Skeletal muscle satellite cell (primary cell): ENCODE measurements around the gene DEUP1.
"Not testable (repeated sequence)": the region's sequence is repeated elsewhere in the genome, so short reads cannot be mapped to it uniquely, and the experiment has no call there.

Experiments
- H3K27me3 ChIP-seq: 2 replicates; pipeline ENCODE4 v1.7.0; 2013; ENCODE audit warnings: low read length; ENCODE audit not compliant: control insufficient read depth, insufficient read depth
- H3K36me3 ChIP-seq: 2 replicates; pipeline ENCODE4 v1.7.0; 2013; ENCODE audit warnings: mild to moderate bottlenecking, control low read depth, low read length; ENCODE audit not compliant: insufficient read depth
- H3K4me1 ChIP-seq: 2 replicates; pipeline ENCODE4 v1.7.0; 2013; ENCODE audit warnings: low read length; ENCODE audit not compliant: control insufficient read depth, insufficient read depth
- H3K4me2 ChIP-seq: 2 replicates; pipeline ENCODE4 v1.7.0; 2013; ENCODE audit warnings: mild to moderate bottlenecking, low read length
- H3K4me3 ChIP-seq: 2 replicates; pipeline ENCODE4 v1.7.0; 2013; ENCODE audit warnings: low read length
- H3K9ac ChIP-seq: 2 replicates; pipeline ENCODE4 v1.7.0; 2013; ENCODE audit warnings: mild to moderate bottlenecking, low read depth, low read length, moderate library complexity
- H3K9me3 ChIP-seq: replicated peaks from 2 replicates; pipeline ENCODE4 v1.7.0; 2013; ENCODE audit warnings: mild to moderate bottlenecking, control low read depth, low read length

DEUP1 gene

DNA sequence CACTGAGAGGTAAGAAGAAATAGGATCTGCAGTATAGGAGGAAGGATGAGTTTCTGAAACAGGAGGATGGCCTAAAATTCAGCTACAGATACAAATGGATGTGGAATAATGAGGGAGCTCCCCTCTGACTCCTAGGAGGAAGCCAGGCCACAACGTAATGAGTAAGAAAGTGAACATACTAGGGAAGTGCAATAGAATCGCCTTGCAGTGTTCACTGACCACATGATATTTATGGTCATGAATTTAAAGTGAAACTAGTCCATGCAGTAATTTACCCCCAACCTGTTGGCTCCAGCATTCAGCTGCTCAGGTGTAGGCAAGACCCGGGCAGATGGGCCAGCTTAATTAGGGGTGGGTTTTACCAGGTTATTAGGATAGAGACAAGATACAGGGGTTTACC lies 101.7 kb downstream of the DEUP1 start:
- H3K4me1 ChIP-seq = no peaks in the 10 kb centered on the region
- no peaks in the 10 kb centered on the region for H3K27me3 ChIP-seq
- H3K9me3 ChIP-seq = no peaks in the 10 kb centered on the region
- H3K9ac ChIP-seq = no peak overlapping the region
- H3K4me3 ChIP-seq = no peak overlapping the region
- H3K36me3 ChIP-seq = no peaks in the 10 kb centered on the region
- no peak overlapping the region for H3K4me2 ChIP-seq

DNA sequence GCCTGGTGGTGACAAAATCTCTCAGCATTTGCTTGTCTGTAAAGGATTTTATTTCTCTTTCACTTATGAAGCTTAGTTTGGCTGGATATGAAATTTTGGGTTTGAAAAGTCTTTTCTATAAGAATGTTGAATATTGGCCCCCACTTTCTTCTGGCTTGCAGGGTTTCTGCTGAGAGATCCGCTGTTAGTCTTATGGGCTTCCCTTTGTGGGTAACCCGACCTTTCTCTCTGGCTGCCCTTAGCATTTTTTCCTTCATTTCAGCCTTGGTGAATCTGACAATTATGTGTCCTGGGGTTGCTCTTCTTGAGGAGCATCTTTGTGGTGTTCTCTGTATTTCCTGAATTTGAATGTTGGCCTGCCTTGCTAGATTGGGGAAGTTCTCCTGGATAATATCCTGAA lies 112.7 kb downstream of the DEUP1 start:
- H3K36me3 ChIP-seq, H3K4me2 ChIP-seq, H3K4me3 ChIP-seq, H3K27me3 ChIP-seq, H3K9me3 ChIP-seq, H3K9ac ChIP-seq, H3K4me1 ChIP-seq: not testable (repeated sequence)

DNA sequence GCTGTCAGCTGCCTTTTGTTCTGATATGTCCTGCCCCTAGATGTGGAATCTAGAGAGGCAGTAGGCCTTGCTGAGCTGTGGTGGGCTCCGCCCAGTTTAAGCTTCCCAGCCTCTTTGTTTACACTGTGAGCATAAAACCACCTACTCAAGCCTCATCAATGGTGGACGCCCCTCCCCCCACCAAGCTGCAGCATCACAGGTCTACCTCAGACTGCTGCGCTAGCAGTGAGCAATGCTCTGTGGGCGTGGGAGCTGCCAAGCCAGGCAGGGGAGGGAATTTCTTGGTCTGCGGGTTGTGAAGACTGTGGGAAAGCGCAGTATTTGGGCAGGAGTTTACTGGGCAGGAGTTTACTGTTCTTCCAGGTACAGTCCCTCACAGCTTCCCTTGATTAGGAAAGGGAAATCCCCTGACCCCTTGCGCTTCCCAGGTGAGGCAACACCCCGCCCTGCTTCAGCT lies 114.1 kb downstream of the DEUP1 start:
- H3K4me3 ChIP-seq = no peak overlapping the region
- no peaks in the 10 kb centered on the region for H3K9me3 ChIP-seq
- H3K4me2 ChIP-seq = no peak overlapping the region
- no peaks in the 10 kb centered on the region for H3K36me3 ChIP-seq
- no peak overlapping the region for H3K9ac ChIP-seq
- H3K4me1 ChIP-seq = no peaks in the 10 kb centered on the region
- no peaks in the 10 kb centered on the region for H3K27me3 ChIP-seq

DNA sequence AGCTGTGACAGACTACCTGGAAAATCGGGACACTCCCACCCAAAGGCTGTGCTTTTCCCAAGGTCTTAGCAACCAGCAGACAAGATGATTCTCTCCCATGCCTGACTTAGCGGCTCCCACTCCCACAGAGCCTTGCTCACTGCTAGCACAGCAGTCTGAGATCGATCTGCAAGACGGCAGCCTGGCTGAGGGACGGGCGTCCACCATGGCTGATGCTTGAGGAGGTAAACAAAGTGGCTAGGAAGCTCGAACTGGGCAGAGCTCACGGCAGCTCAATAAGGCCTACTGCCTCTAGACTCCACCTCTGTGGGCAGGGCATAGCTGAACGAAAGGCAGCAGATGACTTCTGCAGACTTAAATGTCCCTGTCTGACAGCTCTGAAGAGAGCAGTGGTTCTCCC lies 127.7 kb downstream of the DEUP1 start:
- Histone ChIP-seq H3K4me3 (no peak overlapping the region), H3K36me3 (no peaks in the 10 kb centered on the region), H3K27me3 (no peaks in the 10 kb centered on the region), H3K4me2 (no peak overlapping the region), H3K9me3 (no peaks in the 10 kb centered on the region), H3K4me1 (no peaks in the 10 kb centered on the region), H3K9ac (no peak overlapping the region)

DNA sequence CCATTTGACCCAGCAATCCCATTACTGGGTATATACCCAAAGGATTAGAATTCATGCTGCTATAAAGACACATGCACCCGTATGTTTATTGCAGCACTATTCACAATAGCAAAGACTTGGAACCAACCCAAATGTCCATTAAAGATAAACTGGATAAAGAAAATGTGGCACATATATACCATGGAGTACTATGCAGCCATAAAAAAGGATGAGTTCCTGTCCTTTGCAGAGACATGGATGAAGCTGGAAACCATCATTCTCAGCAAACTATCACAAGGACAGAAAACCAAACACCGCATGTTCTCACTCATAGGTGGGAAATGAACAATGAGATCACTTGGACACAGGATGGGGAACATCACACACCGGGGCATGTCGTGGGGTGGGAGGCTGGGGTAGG lies 133.1 kb downstream of the DEUP1 start:
- H3K9ac ChIP-seq, H3K4me2 ChIP-seq, H3K9me3 ChIP-seq, H3K4me3 ChIP-seq, H3K36me3 ChIP-seq, H3K4me1 ChIP-seq, H3K27me3 ChIP-seq: not testable (repeated sequence)

DNA sequence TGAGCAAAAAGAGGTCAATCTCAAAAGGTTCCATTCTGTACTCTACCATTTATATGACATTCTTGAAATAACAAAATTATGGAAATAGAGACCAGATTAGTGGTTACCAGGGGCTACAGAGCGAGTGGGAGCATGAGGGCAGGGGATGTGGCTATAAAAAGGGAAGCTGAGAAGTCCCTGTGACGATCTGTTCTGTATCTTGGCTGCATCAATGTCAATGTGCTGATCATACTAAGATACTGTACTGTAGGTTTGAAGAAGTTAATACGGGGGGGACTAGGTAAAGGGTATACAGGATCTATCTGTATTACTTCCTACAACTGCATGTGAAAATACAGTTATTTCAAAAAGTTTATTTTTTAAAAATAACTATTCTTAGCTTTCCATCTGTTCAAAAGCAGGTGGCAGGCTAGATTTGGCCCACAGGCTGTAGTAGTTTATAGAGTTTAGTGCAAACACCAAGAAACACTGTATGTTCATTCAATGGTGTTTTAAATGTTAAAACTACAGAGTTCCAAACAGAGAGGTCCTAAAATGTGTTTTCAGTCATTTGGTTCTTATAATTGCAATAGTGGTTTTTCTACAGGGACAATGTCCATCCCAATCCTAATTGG lies 134.5 kb downstream of the DEUP1 start:
- no peak overlapping the region for H3K4me3 ChIP-seq
- H3K4me2 ChIP-seq = no peak overlapping the region
- no peak overlapping the region for H3K9ac ChIP-seq
- H3K9me3 ChIP-seq = no peaks in the 10 kb centered on the region
- no peaks in the 10 kb centered on the region for H3K4me1 ChIP-seq
- no peaks in the 10 kb centered on the region for H3K27me3 ChIP-seq
- H3K36me3 ChIP-seq = no peaks in the 10 kb centered on the region

DNA sequence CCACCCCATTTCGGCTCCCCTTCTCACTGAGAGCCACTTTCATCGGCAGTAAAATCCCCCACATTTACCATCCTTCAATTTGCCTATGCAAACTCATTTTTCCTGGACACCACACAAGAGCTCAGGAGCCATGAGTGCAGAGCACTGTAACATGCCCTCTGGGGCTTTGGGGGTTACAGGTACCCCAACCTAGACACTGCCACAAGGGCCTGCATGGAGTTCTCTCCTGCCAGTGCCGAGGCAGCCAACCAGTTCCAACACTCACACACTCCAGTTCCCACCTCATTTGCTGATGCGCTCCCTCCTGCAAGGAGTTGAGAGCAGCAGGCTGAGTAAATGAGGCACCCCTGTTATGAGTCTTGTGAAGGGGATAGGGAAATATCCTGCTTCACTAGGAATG lies 136.5 kb downstream of the DEUP1 start:
- Histone ChIP-seq H3K36me3 (no peaks in the 10 kb centered on the region), H3K9ac (no peak overlapping the region), H3K4me1 (no peaks in the 10 kb centered on the region), H3K4me2 (no peak overlapping the region), H3K4me3 (no peak overlapping the region), H3K9me3 (no peaks in the 10 kb centered on the region), H3K27me3 (no peaks in the 10 kb centered on the region)

DNA sequence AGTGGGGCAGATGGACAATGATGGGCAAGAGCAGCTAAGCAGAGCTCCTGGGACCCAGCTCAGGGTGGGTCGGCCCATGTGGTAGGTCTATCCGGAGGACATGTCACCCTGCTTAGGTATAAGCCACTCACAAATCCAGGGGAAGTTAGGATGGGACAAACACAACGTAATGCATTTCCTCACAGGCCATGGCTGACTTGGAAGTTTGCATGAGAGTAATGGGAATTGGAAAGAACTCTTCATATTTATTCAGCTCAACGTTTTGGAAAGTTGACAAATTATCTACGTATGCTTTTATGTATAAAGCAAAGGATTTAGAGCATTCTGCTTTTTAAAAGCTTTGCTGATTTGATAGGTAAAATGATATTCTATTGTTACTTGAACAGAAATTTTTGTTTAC lies 137.7 kb downstream of the DEUP1 start:
- H3K4me1 ChIP-seq = no peaks in the 10 kb centered on the region
- no peak overlapping the region for H3K4me3 ChIP-seq
- no peaks in the 10 kb centered on the region for H3K9me3 ChIP-seq
- H3K36me3 ChIP-seq = no peaks in the 10 kb centered on the region
- no peaks in the 10 kb centered on the region for H3K27me3 ChIP-seq
- no peak overlapping the region for H3K4me2 ChIP-seq
- no peak overlapping the region for H3K9ac ChIP-seq

DNA sequence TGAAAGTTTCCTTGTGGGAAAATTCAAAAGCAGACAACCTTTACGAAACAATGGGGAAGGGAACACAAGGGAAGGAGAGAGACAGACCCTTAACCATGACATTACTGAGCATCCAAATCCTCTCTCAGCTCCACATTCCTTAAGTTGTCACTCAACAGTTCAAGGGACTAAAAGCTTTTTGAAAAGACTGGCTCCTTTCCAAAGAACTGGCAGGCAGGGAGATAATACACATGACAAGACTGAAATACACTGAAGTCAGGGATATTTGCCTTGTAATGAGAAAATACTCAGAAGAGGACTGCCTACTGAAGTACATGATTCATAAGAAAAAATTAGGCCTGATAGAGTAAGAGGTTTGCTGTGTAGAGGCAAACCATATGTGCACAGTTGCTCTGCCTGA lies 143.6 kb downstream of the DEUP1 start:
- Histone ChIP-seq H3K4me3 (no peak overlapping the region), H3K9me3 (no peaks in the 10 kb centered on the region), H3K9ac (no peak overlapping the region), H3K36me3 (no peaks in the 10 kb centered on the region), H3K4me1 (no peaks in the 10 kb centered on the region), H3K27me3 (no peaks in the 10 kb centered on the region), H3K4me2 (no peak overlapping the region)

DNA sequence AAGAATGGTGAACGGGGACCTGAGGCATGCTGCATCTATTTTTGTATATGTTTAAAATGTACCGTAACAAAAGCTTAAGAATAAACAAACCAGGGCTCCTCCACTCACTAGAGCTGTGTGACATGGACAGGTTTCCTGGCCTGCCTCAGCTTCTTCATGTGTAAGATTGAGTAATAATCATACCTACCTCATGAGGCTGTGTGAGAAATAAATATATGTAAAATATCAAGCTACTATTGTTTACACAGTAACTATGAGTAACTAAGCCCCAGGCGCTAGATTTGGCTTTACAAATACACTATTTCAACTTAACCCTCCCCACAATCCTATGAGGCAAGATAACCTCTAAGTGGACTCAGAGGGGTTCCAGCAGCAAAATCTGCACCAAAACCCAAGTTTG lies 146.3 kb downstream of the DEUP1 start:
- no peaks in the 10 kb centered on the region for H3K27me3 ChIP-seq
- no peak overlapping the region for H3K4me3 ChIP-seq
- H3K9ac ChIP-seq = no peak overlapping the region
- no peaks in the 10 kb centered on the region for H3K36me3 ChIP-seq
- H3K9me3 ChIP-seq = no peaks in the 10 kb centered on the region
- H3K4me1 ChIP-seq = no peaks in the 10 kb centered on the region
- H3K4me2 ChIP-seq = no peak overlapping the region

DNA sequence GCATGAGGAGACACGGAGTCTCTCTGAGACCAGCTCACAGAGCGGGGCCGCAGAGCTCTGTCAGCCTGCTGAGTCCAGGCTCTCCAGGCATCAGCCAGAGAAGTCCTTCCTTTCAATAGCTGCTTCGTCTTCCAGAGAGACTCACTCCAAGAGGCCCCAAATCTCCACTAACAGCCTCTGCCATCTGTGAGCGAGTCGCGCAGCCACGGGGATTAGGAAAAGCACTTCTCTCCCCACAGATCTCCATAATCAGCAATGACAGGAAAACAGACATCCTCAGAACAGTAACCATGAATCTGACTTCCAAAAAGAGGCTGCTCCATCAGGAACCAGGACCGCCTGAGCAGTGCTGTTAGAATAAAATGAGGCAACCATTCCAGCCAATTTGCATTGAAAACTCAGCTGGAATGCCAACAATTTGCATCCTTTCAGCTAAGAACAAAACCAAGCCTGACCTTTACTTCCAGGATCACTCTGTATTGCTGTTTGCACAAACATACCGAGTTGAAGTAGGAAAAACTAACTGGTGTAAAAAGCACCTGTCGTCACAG lies 147.2 kb downstream of the DEUP1 start:
- H3K4me3 ChIP-seq = no peak overlapping the region
- no peaks in the 10 kb centered on the region for H3K9me3 ChIP-seq
- no peaks in the 10 kb centered on the region for H3K27me3 ChIP-seq
- H3K9ac ChIP-seq = no peak overlapping the region
- no peaks in the 10 kb centered on the region for H3K4me1 ChIP-seq
- no peaks in the 10 kb centered on the region for H3K36me3 ChIP-seq
- H3K4me2 ChIP-seq = no peak overlapping the region

DNA sequence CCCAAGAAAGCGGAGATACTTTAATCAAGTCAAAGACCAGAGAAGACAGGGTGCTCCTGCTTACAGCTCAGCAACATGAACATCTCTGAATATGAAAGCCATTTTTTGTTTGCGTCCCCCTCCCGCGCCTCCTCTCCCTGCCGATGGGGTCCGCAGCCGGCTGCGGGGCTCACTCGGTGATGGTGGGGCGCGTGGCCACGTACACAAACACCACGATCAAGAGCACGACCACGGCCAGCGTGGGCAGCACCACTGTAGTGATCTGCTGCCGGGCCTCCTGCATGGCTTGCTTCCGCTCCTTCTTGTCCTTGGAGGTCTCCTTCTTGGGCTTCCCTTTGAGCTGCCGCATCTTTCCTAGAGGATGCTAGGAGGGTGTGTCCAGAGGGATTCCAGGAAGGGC lies 148.3 kb downstream of the DEUP1 start:
- no peak overlapping the region for H3K9ac ChIP-seq
- H3K27me3 ChIP-seq = no peaks in the 10 kb centered on the region
- no peaks in the 10 kb centered on the region for H3K36me3 ChIP-seq
- H3K4me1 ChIP-seq = no peaks in the 10 kb centered on the region
- no peak overlapping the region for H3K4me3 ChIP-seq
- no peaks in the 10 kb centered on the region for H3K9me3 ChIP-seq
- no peak overlapping the region for H3K4me2 ChIP-seq
